ENCODE results near the gene MAEA.
A peak's percentile ranks its signal among the peaks of the same experiment; 100 is the strongest.

The MAEA gene

GRCh38 chr4:1300466-1301455 lies 11.1 kb downstream of the MAEA start:
- DNase-seq = peak; percentile 42 to 83

- DNase-seq = no peak
Measured at GRCh38 chr4:1302159-1302558, 12.5 kb downstream of the MAEA start.

- no peak for DNase-seq
Measured at GRCh38 chr4:1305261-1305711, 15.6 kb downstream of the MAEA start.

GRCh38 chr4:1305781-1306455 lies 16.2 kb downstream of the MAEA start:
- peak in 1 of 2 donors; percentile 35 for DNase-seq

GRCh38 chr4:1307951-1308735 lies 18.5 kb downstream of the MAEA start:
- DNase-seq = no peak

GRCh38 chr4:1309261-1310010 lies 19.7 kb downstream of the MAEA start:
- DNase-seq = peak; percentile 59 to 67

GRCh38 chr4:1310031-1310795 lies 20.5 kb downstream of the MAEA start:
- no peak for DNase-seq

- DNase-seq = peak in 1 of 2 donors; percentile 34
Measured at GRCh38 chr4:1310796-1311631, 21.3 kb downstream of the MAEA start.

- no peak for DNase-seq
Measured at GRCh38 chr4:1312821-1313640, 23.3 kb downstream of the MAEA start.

- no peak for DNase-seq
Measured at GRCh38 chr4:1315306-1315705, 25.6 kb downstream of the MAEA start.

GRCh38 chr4:1315836-1316536 lies 26.3 kb downstream of the MAEA start:
- DNase-seq = no peak

GRCh38 chr4:1316537-1317168 lies 27.0 kb downstream of the MAEA start:
- DNase-seq = no peak

- no peak for DNase-seq
Measured at GRCh38 chr4:1317177-1318045, 27.7 kb downstream of the MAEA start.

GRCh38 chr4:1318046-1318375 lies 28.3 kb downstream of the MAEA start:
- DNase-seq = no peak

GRCh38 chr4:1318488-1319213 lies 29.0 kb downstream of the MAEA start:
- DNase-seq = peak in 1 of 2 donors; percentile 41

GRCh38 chr4:1321486-1321885 lies 31.8 kb downstream of the MAEA start:
- no peak for DNase-seq
